Activated naive CD4-positive, alpha-beta T cell treated with Interleukin-2 at 50 U/mL for 16 hours (primary cell): ENCODE measurements around the gene TMEM200A.

ENCODE experiments used
- DNase-seq: peaks from one replicate; pipeline ENCODE4 v3.0.0-alpha.2; 2020

Gene TMEM200A

GRCh38 chr6:130379223-130379622, 13.4 kb downstream of the TMEM200A start:
- DNase-seq = no peak

- DNase-seq = no peak
These were observed 15.2 kb downstream of the TMEM200A start for GRCh38 chr6:130381012-130381411.

GRCh38 chr6:130381459-130382380, 15.9 kb downstream of the TMEM200A start:
- DNase-seq = peak; percentile 22

- no peak for DNase-seq
These were observed 17.2 kb downstream of the TMEM200A start for GRCh38 chr6:130382872-130383490.

- no peak for DNase-seq
These were observed 19.4 kb downstream of the TMEM200A start for GRCh38 chr6:130385064-130385695.

- no peak for DNase-seq
These were observed 23.3 kb downstream of the TMEM200A start for GRCh38 chr6:130389142-130389541.

- no peak for DNase-seq
These were observed 25.1 kb downstream of the TMEM200A start for GRCh38 chr6:130390890-130391289.

- no peak for DNase-seq
These were observed 27.5 kb downstream of the TMEM200A start for GRCh38 chr6:130393306-130393705.

- no peak for DNase-seq
These were observed 28.4 kb downstream of the TMEM200A start for GRCh38 chr6:130394246-130394645.

- DNase-seq = no peak
These were observed 29.3 kb downstream of the TMEM200A start for GRCh38 chr6:130395164-130395563.

GRCh38 chr6:130396722-130397121, 30.9 kb downstream of the TMEM200A start:
- DNase-seq = no peak

- no peak for DNase-seq
These were observed 39.7 kb downstream of the TMEM200A start for GRCh38 chr6:130405549-130405948.

- DNase-seq = no peak
These were observed 41.2 kb downstream of the TMEM200A start for GRCh38 chr6:130407032-130407431.

GRCh38 chr6:130409418-130410100, 43.7 kb downstream of the TMEM200A start:
- DNase-seq = no peak

- DNase-seq = no peak
These were observed 45.7 kb downstream of the TMEM200A start for GRCh38 chr6:130411481-130411880.

GRCh38 chr6:130412556-130413290, 46.9 kb downstream of the TMEM200A start:
- no peak for DNase-seq

GRCh38 chr6:130417951-130418350, 52.1 kb downstream of the TMEM200A start:
- DNase-seq = no peak

- no peak for DNase-seq
These were observed 55.1 kb downstream of the TMEM200A start for GRCh38 chr6:130420911-130421310.

- DNase-seq = no peak
These were observed 55.8 kb downstream of the TMEM200A start for GRCh38 chr6:130421585-130421984.

- DNase-seq = no peak
These were observed 57.2 kb downstream of the TMEM200A start for GRCh38 chr6:130423044-130423443.

- DNase-seq = no peak
These were observed 58.9 kb downstream of the TMEM200A start for GRCh38 chr6:130424710-130425109.

GRCh38 chr6:130425537-130425936, 59.7 kb downstream of the TMEM200A start:
- DNase-seq = no peak
